SK-N-SH (cell line): ENCODE data around the gene KHNYN. TPM values are rescaled to one million over a fixed set of nuclear protein-coding genes. Genes with fewer than 3 reads are reported as not detected.

Experiments used
- CTCF ChIA-PET: fragments of 300-600, 350-600 bp; formaldehyde crosslinking; extraction: SDS; loops from one replicate; lab custom pipeline; 2021; lab: Yijun Ruan, JAX
- POLR2A ChIA-PET: fragments of 350-600 bp; sonication (Branson Sonifier 250); formaldehyde crosslinking; extraction: SDS; loops from one replicate; lab custom pipeline; 2020; ENCODE audit warnings: antibody characterized with exemption, inconsistent platforms; lab: Yijun Ruan, JAX
- DNase-seq: peaks from one replicate; pipeline ENCODE4 v3.0.0; 2012
- H2AFZ ChIP-seq: fragments of 200-600 bp; sonication (generic); 2 replicates; pipeline ENCODE4 v1.8.1; 2016; ENCODE audit warnings: antibody characterized with exemption, mild to moderate bottlenecking, low read depth
- H3F3A ChIP-seq: fragments of 200-600 bp; sonication (generic); replicated peaks from 2 replicates; pipeline ENCODE3; 2016; ENCODE audit warnings: antibody characterized with exemption, mild to moderate bottlenecking; ENCODE audit not compliant: insufficient read depth
- H3K27ac ChIP-seq, 2 experiments: fragments of 200-500 bp in 1 of 2; fragments of 200-600 bp in 1 of 2; sonication (Bioruptor generic) in 1 of 2; sonication (generic), shearing (Covaris generic) in 1 of 2; 2 replicates each; pipeline versions ENCODE4 v1.5.1 to v1.6.1; 2014 to 2016; ENCODE audit warnings: low read depth in 2 of 2, inconsistent platforms in 1 of 2, low read length in 1 of 2, mild to moderate bottlenecking in 1 of 2, mixed read lengths in 1 of 2
- H3K27me3 ChIP-seq: fragments of 200-600 bp; sonication (generic), shearing (Covaris generic); 2 replicates; pipeline ENCODE4 v1.6.1; 2016; ENCODE audit warnings: mixed run types; ENCODE audit not compliant: insufficient read depth
- H3K36me3 ChIP-seq, 2 experiments: fragments of 200-500 bp in 1 of 2; fragments of 200-600 bp in 1 of 2; sonication (Bioruptor generic) in 1 of 2; sonication (generic) in 1 of 2; replicated peaks in 1 of 2; 2 replicates each; pipeline versions ENCODE3 to v1.5.1; 2014 to 2016; ENCODE audit warnings: low read length in 1 of 2, mild to moderate bottlenecking in 1 of 2; ENCODE audit not compliant: insufficient read depth in 2 of 2, control insufficient read depth in 1 of 2
- H3K4me1 ChIP-seq, 2 experiments: fragments of 200-500 bp in 1 of 2; fragments of 200-600 bp in 1 of 2; sonication (Bioruptor generic) in 1 of 2; sonication (generic), shearing (Covaris generic) in 1 of 2; 2 replicates each; pipeline versions ENCODE4 v1.5.1 to v1.6.1; 2014 to 2016; ENCODE audit warnings: low read depth in 1 of 2, low read length in 1 of 2, mixed run types in 1 of 2; ENCODE audit not compliant: insufficient read depth in 2 of 2, control insufficient read depth in 1 of 2
- H3K4me2 ChIP-seq: fragments of 200-600 bp; sonication (generic), shearing (Covaris generic); 2 replicates; pipeline ENCODE4 v1.6.1; 2017; ENCODE audit warnings: mixed run types
- H3K4me3 ChIP-seq, 2 experiments: fragments of 200-500 bp in 1 of 2; fragments of 200-600 bp in 1 of 2; sonication (Bioruptor generic) in 1 of 2; sonication (generic), shearing (Covaris generic) in 1 of 2; 2 replicates each; pipeline versions ENCODE4 v1.5.1 to v1.8.1; 2014 to 2016; ENCODE audit warnings: low read depth in 2 of 2, inconsistent platforms in 1 of 2, low read length in 1 of 2, mild to moderate bottlenecking in 1 of 2, mixed read lengths in 1 of 2, moderate library complexity in 1 of 2
- H3K79me2 ChIP-seq: fragments of 200-600 bp; sonication (generic); 2 replicates; pipeline ENCODE4 v1.8.1; 2017; ENCODE audit warnings: mild to moderate bottlenecking; ENCODE audit not compliant: insufficient read depth
- H3K9ac ChIP-seq: fragments of 200-600 bp; sonication (generic); 2 replicates; pipeline ENCODE4 v1.6.1; 2017; ENCODE audit warnings: mixed run types
- H3K9me2 ChIP-seq: fragments of 200-600 bp; sonication (generic); 2 replicates; pipeline ENCODE4 v1.6.1; 2017; ENCODE audit warnings: mixed run types
- H3K9me3 ChIP-seq: fragments of 200-600 bp; sonication (generic); 2 replicates; pipeline ENCODE4 v1.6.1; 2017; ENCODE audit warnings: mixed run types, mild to moderate bottlenecking, moderate library complexity
- H4K20me1 ChIP-seq: fragments of 200-600 bp; sonication (generic); 2 replicates; pipeline ENCODE4 v1.6.1; 2017; ENCODE audit warnings: mild to moderate bottlenecking, mixed run types; ENCODE audit not compliant: insufficient read depth
- FOXM1 ChIP-seq: IDR thresholded peaks from 2 replicates; pipeline ENCODE4 v1.4.0; 2012; ENCODE audit warnings: low read depth, mild to moderate bottlenecking
- GATA2 ChIP-seq: sonication (generic); formaldehyde crosslinking; IDR thresholded peaks from 2 replicates; pipeline ENCODE4 v1.5.0; 2020; ENCODE audit warnings: mild to moderate bottlenecking, missing genetic modification reagents
- NFIC ChIP-seq: IDR thresholded peaks from 2 replicates; pipeline ENCODE4 v1.4.0; 2012; ENCODE audit warnings: borderline replicate concordance
- POLR2AphosphoS5 ChIP-seq: IDR thresholded peaks from 2 replicates; pipeline ENCODE4 v1.6.1; 2012; ENCODE audit warnings: low read depth, low read length
- RAD21 ChIP-seq: IDR thresholded peaks from 2 replicates; pipeline ENCODE4 v1.6.1; 2012; ENCODE audit warnings: mild to moderate bottlenecking, low read length
- RCOR1 ChIP-seq: fragments of 150-350 bp; IDR thresholded peaks from 2 replicates; pipeline ENCODE4 v1.6.1; 2017; ENCODE audit warnings: antibody characterized with exemption, low read length
- RFX5 ChIP-seq: IDR thresholded peaks from 2 replicates; pipeline ENCODE4 v1.6.1; 2012; ENCODE audit warnings: mild to moderate bottlenecking, improper control_type of control experiment, low read length
- SMC3 ChIP-seq: IDR thresholded peaks from 2 replicates; pipeline ENCODE4 v1.6.1; 2012; ENCODE audit warnings: low read depth, low read length, improper control_type of control experiment
- TCF12 ChIP-seq: IDR thresholded peaks from 2 replicates; pipeline ENCODE4 v1.4.0; 2012
- whole genome bisulfite sequencing: methylation state at CpG from one replicate; pipeline ENCODE4 v1.1.6; 2017; ENCODE audit warnings: low lambda C conversion rate; 5-methylcytosine and 5-hydroxymethylcytosine counted together
- polyA plus RNA-seq, 3 experiments: library from polyadenylated mRNA; depleted of rRNA; stranded (reverse); fragments of >200 nt; gene quantifications; 2 replicates each; pipeline ENCODE4 v1.2.3, GENCODE V29; 2012
- TF ChIP-seq, protein P1 (sequence below): fragments of 200-600 bp; sonication (generic); IDR thresholded peaks from 2 replicates; pipeline ENCODE4 v1.6.1; 2017; ENCODE audit warnings: antibody characterized with exemption, mild to moderate bottlenecking, moderate library complexity
- TF ChIP-seq, protein P2 (sequence below): IDR thresholded peaks from 2 replicates; pipeline ENCODE4; 2012
- TF ChIP-seq, protein P3 (sequence below): IDR thresholded peaks from 2 replicates; pipeline ENCODE4 v1.4.0; 2012; ENCODE audit warnings: low read depth, borderline replicate concordance
- TF ChIP-seq, protein P4 (sequence below): IDR thresholded peaks from 2 replicates; pipeline ENCODE4 v1.4.0; 2012; ENCODE audit warnings: low read depth
- TF ChIP-seq, protein P5 (sequence below): IDR thresholded peaks from 2 replicates; pipeline ENCODE4 v1.4.0; 2012; ENCODE audit warnings: low read depth, borderline replicate concordance

Gene KHNYN
- polyA plus RNA-seq, 1 of the 3 experiments (the other 2 are of a cell fraction) = 18.3 TPM

DNA sequence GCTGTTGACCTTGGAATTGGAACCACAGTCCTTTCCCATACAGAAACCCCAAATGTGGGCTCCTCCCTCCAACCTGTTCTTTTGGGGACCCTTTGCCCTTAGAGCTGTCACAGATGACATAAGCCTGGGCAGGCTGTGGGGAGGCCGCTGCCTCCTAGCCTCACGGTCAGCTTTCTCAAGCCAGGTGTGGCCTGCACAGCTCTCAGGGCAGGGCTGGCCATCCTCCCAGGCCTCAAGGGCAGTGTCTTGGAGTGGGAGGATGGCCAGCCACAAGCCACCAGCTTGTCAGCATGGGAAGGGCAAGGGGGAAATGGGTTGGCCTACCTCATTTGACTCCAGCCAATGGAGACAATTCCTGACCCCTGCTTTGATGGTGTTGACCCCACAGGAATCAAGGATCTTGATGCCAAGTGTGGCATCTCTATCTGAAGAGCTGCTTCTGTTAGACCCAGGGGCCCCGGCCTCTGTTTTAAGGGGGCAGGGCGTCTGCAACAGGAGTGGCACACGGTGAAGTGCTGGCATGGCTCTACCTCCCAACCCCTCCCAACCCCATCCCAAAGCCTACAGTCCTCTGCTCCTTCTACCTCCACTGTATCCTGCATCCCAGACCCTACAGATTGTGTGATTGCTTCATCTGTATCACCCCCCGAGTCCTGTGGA lies 11.8 kb upstream of the KHNYN start:
- H3K4me2 ChIP-seq = no peak overlapping the region
- no peaks in the 10 kb centered on the region for H3K79me2 ChIP-seq
- ChIA-PET POLR2A (no interaction called here), CTCF (interaction anchor here (1.4 to 9.9 kb wide), 7 partner anchors 10 to 87 kb away, joined by 3 to 63 read pairs (median 11); partner anchors contain the start of genes CBLN3 and KHNYN)
- H3K9me3 ChIP-seq = no peaks in the 10 kb centered on the region
- 48% methylated on average over 3 of the region's 6 CpGs for WGBS
- 0 out of 2 replicates have a peak, but pooled peaks cover 5% of the 10 kb centered on the region for H3K27me3 ChIP-seq
- H3K36me3 ChIP-seq = peaks cover 0 to 6% of the 10 kb centered on the region in 2 experiments
- no peak overlapping the region for H3K9ac ChIP-seq
- H2AFZ ChIP-seq = no peak overlapping the region
- no peak overlapping the region for H3K27ac ChIP-seq
- H4K20me1 ChIP-seq = no peaks in the 10 kb centered on the region
- H3F3A ChIP-seq = no peaks in the 10 kb centered on the region
- no peaks in the 10 kb centered on the region; a peak in 1 of 4 replicates for H3K4me1 ChIP-seq
- TF ChIP-seq, protein P1, sequence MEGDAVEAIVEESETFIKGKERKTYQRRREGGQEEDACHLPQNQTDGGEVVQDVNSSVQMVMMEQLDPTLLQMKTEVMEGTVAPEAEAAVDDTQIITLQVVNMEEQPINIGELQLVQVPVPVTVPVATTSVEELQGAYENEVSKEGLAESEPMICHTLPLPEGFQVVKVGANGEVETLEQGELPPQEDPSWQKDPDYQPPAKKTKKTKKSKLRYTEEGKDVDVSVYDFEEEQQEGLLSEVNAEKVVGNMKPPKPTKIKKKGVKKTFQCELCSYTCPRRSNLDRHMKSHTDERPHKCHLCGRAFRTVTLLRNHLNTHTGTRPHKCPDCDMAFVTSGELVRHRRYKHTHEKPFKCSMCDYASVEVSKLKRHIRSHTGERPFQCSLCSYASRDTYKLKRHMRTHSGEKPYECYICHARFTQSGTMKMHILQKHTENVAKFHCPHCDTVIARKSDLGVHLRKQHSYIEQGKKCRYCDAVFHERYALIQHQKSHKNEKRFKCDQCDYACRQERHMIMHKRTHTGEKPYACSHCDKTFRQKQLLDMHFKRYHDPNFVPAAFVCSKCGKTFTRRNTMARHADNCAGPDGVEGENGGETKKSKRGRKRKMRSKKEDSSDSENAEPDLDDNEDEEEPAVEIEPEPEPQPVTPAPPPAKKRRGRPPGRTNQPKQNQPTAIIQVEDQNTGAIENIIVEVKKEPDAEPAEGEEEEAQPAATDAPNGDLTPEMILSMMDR = no peak
- TF ChIP-seq POLR2AphosphoS5 (no peak), TCF12 (no peak), SMC3 (no peak), NFIC (no peak), GATA2 (CRISPR knock-in tag) (no peak), RCOR1 (no peak), RFX5 (no peak), RAD21 (no peak), FOXM1 (no peak)
- TF ChIP-seq, protein P2, sequence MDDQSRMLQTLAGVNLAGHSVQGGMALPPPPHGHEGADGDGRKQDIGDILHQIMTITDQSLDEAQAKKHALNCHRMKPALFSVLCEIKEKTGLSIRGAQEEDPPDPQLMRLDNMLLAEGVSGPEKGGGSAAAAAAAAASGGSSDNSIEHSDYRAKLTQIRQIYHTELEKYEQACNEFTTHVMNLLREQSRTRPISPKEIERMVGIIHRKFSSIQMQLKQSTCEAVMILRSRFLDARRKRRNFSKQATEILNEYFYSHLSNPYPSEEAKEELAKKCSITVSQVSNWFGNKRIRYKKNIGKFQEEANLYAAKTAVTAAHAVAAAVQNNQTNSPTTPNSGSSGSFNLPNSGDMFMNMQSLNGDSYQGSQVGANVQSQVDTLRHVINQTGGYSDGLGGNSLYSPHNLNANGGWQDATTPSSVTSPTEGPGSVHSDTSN = no peak
- TF ChIP-seq, protein P3, sequence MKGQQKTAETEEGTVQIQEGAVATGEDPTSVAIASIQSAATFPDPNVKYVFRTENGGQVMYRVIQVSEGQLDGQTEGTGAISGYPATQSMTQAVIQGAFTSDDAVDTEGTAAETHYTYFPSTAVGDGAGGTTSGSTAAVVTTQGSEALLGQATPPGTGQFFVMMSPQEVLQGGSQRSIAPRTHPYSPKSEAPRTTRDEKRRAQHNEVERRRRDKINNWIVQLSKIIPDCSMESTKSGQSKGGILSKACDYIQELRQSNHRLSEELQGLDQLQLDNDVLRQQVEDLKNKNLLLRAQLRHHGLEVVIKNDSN = no peak
- TF ChIP-seq, protein P4, sequence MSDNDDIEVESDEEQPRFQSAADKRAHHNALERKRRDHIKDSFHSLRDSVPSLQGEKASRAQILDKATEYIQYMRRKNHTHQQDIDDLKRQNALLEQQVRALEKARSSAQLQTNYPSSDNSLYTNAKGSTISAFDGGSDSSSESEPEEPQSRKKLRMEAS = no peak
- TF ChIP-seq, protein P5, sequence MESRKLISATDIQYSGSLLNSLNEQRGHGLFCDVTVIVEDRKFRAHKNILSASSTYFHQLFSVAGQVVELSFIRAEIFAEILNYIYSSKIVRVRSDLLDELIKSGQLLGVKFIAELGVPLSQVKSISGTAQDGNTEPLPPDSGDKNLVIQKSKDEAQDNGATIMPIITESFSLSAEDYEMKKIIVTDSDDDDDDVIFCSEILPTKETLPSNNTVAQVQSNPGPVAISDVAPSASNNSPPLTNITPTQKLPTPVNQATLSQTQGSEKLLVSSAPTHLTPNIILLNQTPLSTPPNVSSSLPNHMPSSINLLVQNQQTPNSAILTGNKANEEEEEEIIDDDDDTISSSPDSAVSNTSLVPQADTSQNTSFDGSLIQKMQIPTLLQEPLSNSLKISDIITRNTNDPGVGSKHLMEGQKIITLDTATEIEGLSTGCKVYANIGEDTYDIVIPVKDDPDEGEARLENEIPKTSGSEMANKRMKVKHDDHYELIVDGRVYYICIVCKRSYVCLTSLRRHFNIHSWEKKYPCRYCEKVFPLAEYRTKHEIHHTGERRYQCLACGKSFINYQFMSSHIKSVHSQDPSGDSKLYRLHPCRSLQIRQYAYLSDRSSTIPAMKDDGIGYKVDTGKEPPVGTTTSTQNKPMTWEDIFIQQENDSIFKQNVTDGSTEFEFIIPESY = no peak
- no peak overlapping the region for H3K4me3 ChIP-seq
- H3K9me2 ChIP-seq = no peaks in the 10 kb centered on the region
- no peak for DNase-seq
